Endothelial cell of umbilical vein (primary cell): ENCODE results near the gene NCAPH2. TPM values are rescaled to one million over a fixed set of nuclear protein-coding genes. Genes with fewer than 3 reads are reported as not detected.

Experiments used
- BruUV-seq: library from RNA; stranded (reverse); fragments of 400-500 nt; replicated peaks from 2 replicates; lab custom pipeline; 2021; lab: Mats Ljungman, UMichigan
- CTCF ChIA-PET: fragments of 300-600, 350-600 bp; sonication (Branson Sonifier 250); formaldehyde crosslinking; loops from one replicate; lab custom pipeline; 2021; ENCODE audit warnings: antibody characterized with exemption, inconsistent platforms; lab: Charles Lee
- POLR2A ChIA-PET: fragments of 300-600, 350-600 bp; sonication (Branson Sonifier 250); formaldehyde crosslinking; loops from one replicate; lab custom pipeline; 2021; ENCODE audit warnings: antibody characterized with exemption, inconsistent platforms; lab: Charles Lee
- DNase-seq: peaks from one replicate; pipeline ENCODE4 v3.0.0-alpha.2; 2011; ENCODE audit warnings: low read depth, low spot score
- FAIRE-seq: peaks from 2 replicates; lab custom pipeline; 2011; peaks lifted over from hg19 to GRCh38; lab: Jason Lieb, UNC
- H2AFZ ChIP-seq: 2 replicates; pipeline ENCODE4 v1.6.0; 2012; ENCODE audit warnings: low read depth, low read length, control low read depth, inconsistent platforms
- H3K27ac ChIP-seq: 2 replicates; pipeline ENCODE4 v1.5.1; 2011; ENCODE audit warnings: low read depth, mild to moderate bottlenecking, control low read depth, low read length, moderate library complexity; ENCODE audit not compliant: insufficient read depth
- H3K27me3 ChIP-seq, 2 experiments: 2 replicates each; pipeline versions ENCODE4 v1.6.0 to v1.6.1; 2011; ENCODE audit warnings: low read length in 2 of 2, mixed read lengths in 1 of 2; ENCODE audit not compliant: control insufficient read depth in 2 of 2, insufficient read depth in 2 of 2
- H3K36me3 ChIP-seq, 2 experiments: 2 replicates in 1 of 2; 3 replicates in 1 of 2; pipeline ENCODE4 v1.5.1; 2011; ENCODE audit warnings: low read length in 2 of 2, mild to moderate bottlenecking in 1 of 2, moderate library complexity in 1 of 2; ENCODE audit not compliant: control insufficient read depth in 2 of 2, insufficient read depth in 2 of 2; ENCODE audit errors: extremely low read depth in 1 of 2
- H3K4me1 ChIP-seq: 3 replicates; pipeline ENCODE4 v1.5.1; 2011; ENCODE audit warnings: mild to moderate bottlenecking, low read length; ENCODE audit not compliant: control insufficient read depth, insufficient read depth; ENCODE audit errors: extremely low read depth
- H3K4me2 ChIP-seq: 2 replicates; pipeline ENCODE4 v1.6.1; 2011; ENCODE audit warnings: low read length, control low read depth, mixed read lengths; ENCODE audit not compliant: insufficient read depth
- H3K4me3 ChIP-seq, 3 experiments: fragments of 200-600 bp in 1 of 3; sonication (generic), shearing (Covaris generic) in 1 of 3; replicated peaks in 1 of 3; 2 replicates each; pipeline ENCODE4 v1.5.1; 2011 to 2016; ENCODE audit warnings: control low read depth in 3 of 3, low read length in 3 of 3, mild to moderate bottlenecking in 2 of 3, inconsistent platforms in 1 of 3, low read depth in 1 of 3, moderate library complexity in 1 of 3; ENCODE audit not compliant: insufficient read depth in 1 of 3
- H3K79me2 ChIP-seq: 2 replicates; pipeline ENCODE4 v1.6.0; 2012; ENCODE audit warnings: low read length, inconsistent platforms; ENCODE audit not compliant: control insufficient read depth, insufficient read depth
- H3K9ac ChIP-seq: replicated peaks from 2 replicates; pipeline ENCODE3; 2011; ENCODE audit warnings: low read length, control low read depth; ENCODE audit not compliant: insufficient read depth; ENCODE audit errors: extremely low read depth
- H3K9me1 ChIP-seq: replicated peaks from 3 replicates; pipeline ENCODE4 v1.6.0; 2011; ENCODE audit warnings: mild to moderate bottlenecking, low read length; ENCODE audit not compliant: control insufficient read depth, insufficient read depth; ENCODE audit errors: extremely low read depth
- H3K9me3 ChIP-seq: replicated peaks from 2 replicates; pipeline ENCODE4 v1.5.1; 2012; ENCODE audit warnings: low read length, inconsistent platforms; ENCODE audit not compliant: control insufficient read depth, insufficient read depth
- H4K20me1 ChIP-seq: replicated peaks from 2 replicates; pipeline ENCODE3; 2011; ENCODE audit warnings: mild to moderate bottlenecking, low read length; ENCODE audit not compliant: control insufficient read depth, insufficient read depth; ENCODE audit errors: extremely low read depth
- EZH2 ChIP-seq: IDR thresholded peaks from 2 replicates; pipeline ENCODE4 v1.6.1; 2012; ENCODE audit warnings: borderline replicate concordance, low read depth, mild to moderate bottlenecking, moderate library complexity, low read length, inconsistent platforms; ENCODE audit not compliant: severe bottlenecking
- FOS ChIP-seq: IDR thresholded peaks from 2 replicates; pipeline ENCODE4 v1.6.1; 2011; ENCODE audit warnings: mild to moderate bottlenecking, low read length, moderate library complexity, borderline replicate concordance; ENCODE audit not compliant: insufficient read depth
- GATA2 ChIP-seq: IDR thresholded peaks from 2 replicates; pipeline ENCODE4 v1.7.0; 2011; ENCODE audit warnings: low read depth, mild to moderate bottlenecking, moderate library complexity, mixed read lengths, low read length; ENCODE audit not compliant: insufficient read length, insufficient read depth
- JUN ChIP-seq: IDR thresholded peaks from 2 replicates; pipeline ENCODE4 v1.6.1; 2011; ENCODE audit warnings: borderline replicate concordance, low read depth; ENCODE audit not compliant: insufficient read length, insufficient read depth
- MAX ChIP-seq: IDR thresholded peaks from 2 replicates; pipeline ENCODE4 v1.6.1; 2011; ENCODE audit not compliant: insufficient read depth, insufficient read length
- MYC ChIP-seq: IDR thresholded peaks from one replicate; pipeline ENCODE4 v1.6.1; 2011; ENCODE audit warnings: mild to moderate bottlenecking, low read depth, low read length
- POLR2A ChIP-seq: IDR thresholded peaks from 2 replicates; pipeline ENCODE4 v1.6.1; 2012; ENCODE audit warnings: low read depth, mild to moderate bottlenecking, control low read depth, low read length
- POLR2AphosphoS5 ChIP-seq: IDR thresholded peaks from 2 replicates; pipeline ENCODE4 v1.6.1; 2012; ENCODE audit warnings: low read depth, mild to moderate bottlenecking, control low read depth, low read length, moderate library complexity; ENCODE audit not compliant: insufficient read depth
- dilution Hi-C: fragments of 300-500 bp; cut with MboI; formaldehyde crosslinking; loops from one replicate; pipeline ENCODE4 v1.15.0; 2019; ENCODE audit warnings: low sequenced_read_pairs; ENCODE audit not compliant: extremely low pct_ligation_motif_present
- intact Hi-C: fragments of 100-400 bp; cut with micrococcal nuclease; formaldehyde crosslinking; loops from one replicate; pipeline ENCODE4 v1.10.0; 2022
- polyA plus RNA-seq, 4 experiments: library from polyadenylated mRNA; depleted of rRNA in 3 of 4; stranded (reverse) in 3 of 4; unstranded in 1 of 4; fragments of >200 nt; gene quantifications; 2 replicates each; pipeline versions ENCODE4 v1.2.1 to v1.2.3, GENCODE V29; 2011 to 2012; ENCODE audit warnings: missing spikeins in 1 of 4
- total RNA-seq: library from RNA; stranded (reverse); gene quantifications from 2 replicates; pipeline ENCODE4 v1.2.3, GENCODE V29; 2021
- TF ChIP-seq, protein P1 (sequence below), 2 donors: IDR thresholded peaks; 1 replicate in 1 of 2; 2 replicates in 1 of 2; pipeline ENCODE4 v1.5.1; 2011; ENCODE audit warnings: low read length in 2 of 2, mild to moderate bottlenecking in 2 of 2, moderate library complexity in 2 of 2, control low read depth in 1 of 2, inconsistent platforms in 1 of 2, low read depth in 1 of 2; ENCODE audit not compliant: insufficient read depth in 1 of 2; ENCODE audit errors: extremely low read depth in 1 of 2

NCAPH2 gene
- total and polyA plus RNA-seq, 2 donors (not counting 3 experiments of a cell fraction or from before 2014, with no cell fraction given) = 42.4 to 43.2 TPM

DNA sequence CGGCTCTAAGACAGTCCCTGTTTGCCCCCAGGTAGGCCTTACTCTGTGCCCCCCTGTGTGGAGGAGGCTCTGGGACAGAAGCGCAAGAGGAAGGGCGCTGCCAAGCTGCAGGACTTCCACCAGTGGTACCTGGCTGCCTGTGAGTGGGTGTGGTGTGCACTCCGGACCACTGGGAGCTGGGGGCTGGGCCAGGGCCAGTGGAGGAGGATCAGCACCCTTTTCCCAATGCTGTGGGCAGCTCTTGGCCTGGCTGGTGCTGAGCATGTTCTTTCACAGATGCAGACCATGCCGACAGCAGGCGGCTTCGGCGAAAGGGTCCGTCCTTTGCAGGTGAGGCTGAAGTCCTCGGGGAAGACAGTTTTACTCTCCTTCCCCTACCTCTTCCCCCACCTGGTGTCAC lies 13.7 kb downstream of the NCAPH2 start:
- peaks cover 10% of the 10 kb centered on the region for H3K79me2 ChIP-seq
- intact Hi-C loops = no loop called here
- H3K4me2 ChIP-seq = no peak overlapping the region
- TF ChIP-seq, protein P1, sequence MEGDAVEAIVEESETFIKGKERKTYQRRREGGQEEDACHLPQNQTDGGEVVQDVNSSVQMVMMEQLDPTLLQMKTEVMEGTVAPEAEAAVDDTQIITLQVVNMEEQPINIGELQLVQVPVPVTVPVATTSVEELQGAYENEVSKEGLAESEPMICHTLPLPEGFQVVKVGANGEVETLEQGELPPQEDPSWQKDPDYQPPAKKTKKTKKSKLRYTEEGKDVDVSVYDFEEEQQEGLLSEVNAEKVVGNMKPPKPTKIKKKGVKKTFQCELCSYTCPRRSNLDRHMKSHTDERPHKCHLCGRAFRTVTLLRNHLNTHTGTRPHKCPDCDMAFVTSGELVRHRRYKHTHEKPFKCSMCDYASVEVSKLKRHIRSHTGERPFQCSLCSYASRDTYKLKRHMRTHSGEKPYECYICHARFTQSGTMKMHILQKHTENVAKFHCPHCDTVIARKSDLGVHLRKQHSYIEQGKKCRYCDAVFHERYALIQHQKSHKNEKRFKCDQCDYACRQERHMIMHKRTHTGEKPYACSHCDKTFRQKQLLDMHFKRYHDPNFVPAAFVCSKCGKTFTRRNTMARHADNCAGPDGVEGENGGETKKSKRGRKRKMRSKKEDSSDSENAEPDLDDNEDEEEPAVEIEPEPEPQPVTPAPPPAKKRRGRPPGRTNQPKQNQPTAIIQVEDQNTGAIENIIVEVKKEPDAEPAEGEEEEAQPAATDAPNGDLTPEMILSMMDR (IDR thresholded peaks at IDR 0.05; ENCODE audit: extremely low read depth in 1 of 2, insufficient read depth in 1 of 2, low read depth in 1 of 2, low read length in 2 of 2) = no peak
- no peak for TF ChIP-seq POLR2A
- TF ChIP-seq MYC = no peak
- no peak for TF ChIP-seq JUN
- TF ChIP-seq MAX = no peak
- TF ChIP-seq POLR2AphosphoS5 = no peak
- TF ChIP-seq FOS = no peak
- no peak for TF ChIP-seq GATA2
- no peak for TF ChIP-seq EZH2
- no peaks in the 10 kb centered on the region for H3K27me3 ChIP-seq
- POLR2A ChIA-PET = no interaction called here
- peaks cover 0 to 27% of the 10 kb centered on the region in 2 experiments for H3K36me3 ChIP-seq
- BruUV-seq = no TSS peak
- no peak overlapping the region for H2AFZ ChIP-seq
- CTCF ChIA-PET = no interaction called here
- H3K9me1 ChIP-seq = no peaks in the 10 kb centered on the region
- no peaks in the 10 kb centered on the region for H4K20me1 ChIP-seq
- FAIRE-seq = no peak
- H3K4me3 ChIP-seq = no peak overlapping the region
- H3K9me3 ChIP-seq = no peaks in the 10 kb centered on the region
- peaks cover 11% of the 10 kb centered on the region for H3K4me1 ChIP-seq
- dilution Hi-C loops = no loop called here
- no peak overlapping the region for H3K9ac ChIP-seq
- no peak for DNase-seq
- no peak overlapping the region for H3K27ac ChIP-seq
